Smooth muscle cell (in vitro differentiated cells): Measurements from ENCODE around the gene TFG. TPM values are rescaled to one million over a fixed set of nuclear protein-coding genes. Genes with fewer than 3 reads are reported as not detected.

Experiments used
- DNase-seq: peaks from one replicate; lab custom pipeline; 2025; ENCODE audit not compliant: unreplicated experiment; lab: John Stamatoyannopoulos, UW
- H2AFZ ChIP-seq: fragments of 200-600 bp; sonication (generic); 2 replicates; pipeline ENCODE4 v1.6.0; 2016; ENCODE audit warnings: antibody characterized with exemption, low read depth, mild to moderate bottlenecking
- H3F3A ChIP-seq: fragments of 200-600 bp; sonication (generic); 2 replicates; pipeline ENCODE4 v1.6.0; 2017; ENCODE audit warnings: antibody characterized with exemption, low read depth
- H3K27ac ChIP-seq: fragments of 200-600 bp; sonication (generic); 2 replicates; pipeline ENCODE4 v1.5.1; 2016; ENCODE audit warnings: low read depth, mild to moderate bottlenecking
- H3K27me3 ChIP-seq: fragments of 200-600 bp; sonication (generic); 2 replicates; pipeline ENCODE4 v1.6.1; 2016; ENCODE audit warnings: low read depth, mild to moderate bottlenecking
- H3K36me3 ChIP-seq: fragments of 200-600 bp; sonication (generic); 2 replicates; pipeline ENCODE4 v1.5.1; 2016; ENCODE audit warnings: low read depth
- H3K4me1 ChIP-seq: fragments of 200-600 bp; sonication (generic); 2 replicates; pipeline ENCODE4 v1.5.1; 2016; ENCODE audit warnings: low read depth
- H3K4me2 ChIP-seq: fragments of 200-600 bp; sonication (generic); 2 replicates; pipeline ENCODE4 v1.6.0; 2016; ENCODE audit warnings: mild to moderate bottlenecking
- H3K4me3 ChIP-seq: fragments of 200-600 bp; sonication (generic); 2 replicates; pipeline ENCODE4 v1.5.1; 2016; ENCODE audit warnings: mild to moderate bottlenecking
- H3K79me2 ChIP-seq: fragments of 200-600 bp; sonication (generic); 2 replicates; pipeline ENCODE4 v1.6.0; 2016; ENCODE audit warnings: low read depth, mild to moderate bottlenecking
- H3K9ac ChIP-seq: fragments of 200-600 bp; sonication (generic); 2 replicates; pipeline ENCODE4 v1.6.0; 2016; ENCODE audit warnings: low read depth
- H3K9me3 ChIP-seq: fragments of 200-600 bp; sonication (generic); replicated peaks from 2 replicates; pipeline ENCODE4 v1.5.1; 2016; ENCODE audit warnings: low read depth
- H4K20me1 ChIP-seq: fragments of 200-600 bp; sonication (generic); 2 replicates; pipeline ENCODE4 v1.6.0; 2016; ENCODE audit warnings: low read depth
- WGBS: methylation state at CpG from one replicate; pipeline ENCODE4 v1.1.7; 2016; ENCODE audit warnings: low lambda C conversion rate; 5-methylcytosine and 5-hydroxymethylcytosine counted together
- polyA plus RNA-seq: library from polyadenylated mRNA; unstranded; fragments of >200 nt; fragmentation: Nextera tagmentation; extraction: Ambion mirVana; gene quantifications from 2 replicates; pipeline ENCODE4 v1.2.1, GENCODE V29; 2016
- total RNA-seq: library from RNA; depleted of rRNA; stranded (reverse); fragments of >200 nt; gene quantifications from 2 replicates; pipeline ENCODE4 v1.2.3, GENCODE V29; 2014
- TF ChIP-seq, protein P1 (sequence below): fragments of 200-600 bp; sonication (generic); IDR thresholded peaks from 2 replicates; pipeline ENCODE4 v1.5.1; 2017; ENCODE audit warnings: borderline replicate concordance, mild to moderate bottlenecking, antibody characterized with exemption; ENCODE audit not compliant: insufficient read depth, poor library complexity, severe bottlenecking

The TFG gene
- total and polyA plus RNA-seq, 2 experiments from 2014 or later, result 205 to 246 TPM

DNA sequence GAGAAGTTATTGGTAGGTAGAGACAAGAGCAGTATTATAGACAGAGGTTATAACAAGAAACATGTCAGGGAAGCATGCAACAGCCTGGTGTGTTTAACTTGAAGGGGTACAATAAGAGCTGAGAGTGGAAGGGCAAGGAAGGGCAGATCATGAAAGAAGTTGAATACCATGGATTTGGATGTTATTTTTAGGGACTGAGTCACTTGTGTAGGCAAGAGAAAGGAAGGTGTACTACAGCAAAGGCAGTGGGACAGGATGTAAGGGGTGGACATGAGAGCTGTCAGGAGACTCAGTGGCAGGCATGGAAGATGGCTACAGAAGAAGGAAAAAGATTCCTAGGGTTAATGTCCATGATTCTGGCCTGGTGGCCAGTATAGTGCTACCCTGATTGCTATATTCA is 66.4 kb downstream of the TFG start:
- Histone ChIP-seq H3K79me2 (no peaks in the 10 kb centered on the region), H3K4me3 (no peak overlapping the region), H3K9me3 (no peaks in the 10 kb centered on the region), H3K36me3 (no peaks in the 10 kb centered on the region), H3F3A (no peaks in the 10 kb centered on the region), H3K4me1 (no peaks in the 10 kb centered on the region), H2AFZ (no peak overlapping the region), H3K27me3 (no peaks in the 10 kb centered on the region), H3K9ac (no peak overlapping the region), H3K27ac (no peak overlapping the region), H4K20me1 (no peaks in the 10 kb centered on the region), H3K4me2 (no peak overlapping the region)
- TF ChIP-seq, protein P1, sequence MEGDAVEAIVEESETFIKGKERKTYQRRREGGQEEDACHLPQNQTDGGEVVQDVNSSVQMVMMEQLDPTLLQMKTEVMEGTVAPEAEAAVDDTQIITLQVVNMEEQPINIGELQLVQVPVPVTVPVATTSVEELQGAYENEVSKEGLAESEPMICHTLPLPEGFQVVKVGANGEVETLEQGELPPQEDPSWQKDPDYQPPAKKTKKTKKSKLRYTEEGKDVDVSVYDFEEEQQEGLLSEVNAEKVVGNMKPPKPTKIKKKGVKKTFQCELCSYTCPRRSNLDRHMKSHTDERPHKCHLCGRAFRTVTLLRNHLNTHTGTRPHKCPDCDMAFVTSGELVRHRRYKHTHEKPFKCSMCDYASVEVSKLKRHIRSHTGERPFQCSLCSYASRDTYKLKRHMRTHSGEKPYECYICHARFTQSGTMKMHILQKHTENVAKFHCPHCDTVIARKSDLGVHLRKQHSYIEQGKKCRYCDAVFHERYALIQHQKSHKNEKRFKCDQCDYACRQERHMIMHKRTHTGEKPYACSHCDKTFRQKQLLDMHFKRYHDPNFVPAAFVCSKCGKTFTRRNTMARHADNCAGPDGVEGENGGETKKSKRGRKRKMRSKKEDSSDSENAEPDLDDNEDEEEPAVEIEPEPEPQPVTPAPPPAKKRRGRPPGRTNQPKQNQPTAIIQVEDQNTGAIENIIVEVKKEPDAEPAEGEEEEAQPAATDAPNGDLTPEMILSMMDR, result no peak
- no peak for DNase-seq

DNA sequence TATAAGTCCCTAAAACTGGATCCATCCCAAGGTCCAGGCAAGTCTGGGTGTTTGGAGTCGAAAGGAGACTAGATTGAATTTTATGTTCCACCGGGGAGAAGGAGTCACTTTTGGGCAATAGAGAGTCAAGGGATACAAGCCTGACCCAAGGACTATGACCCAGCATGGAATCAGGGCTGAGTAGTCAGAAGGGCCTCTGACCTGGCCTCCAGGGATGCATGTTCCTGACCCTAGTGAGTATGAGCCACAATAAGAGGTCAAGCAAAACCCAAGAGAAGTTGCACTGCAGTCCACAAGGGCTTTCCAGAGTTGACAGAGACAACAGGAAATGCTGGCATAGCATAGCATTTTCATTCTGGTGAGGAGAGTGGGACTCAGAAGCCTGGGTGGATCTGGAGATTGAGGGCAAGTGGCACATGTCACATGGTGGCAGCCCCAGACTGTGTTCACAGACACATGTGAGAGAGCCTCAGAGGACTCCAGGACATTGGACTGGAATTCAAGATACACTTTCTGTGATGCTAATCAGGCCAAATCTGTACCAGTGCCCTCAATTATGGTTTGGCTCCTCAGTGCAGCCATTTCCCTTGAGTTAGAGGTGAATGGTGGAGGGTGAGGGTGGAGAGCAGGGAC is 66.9 kb downstream of the TFG start:
- 96% methylated on average over 2 of the region's 2 CpGs for WGBS
- no peaks in the 10 kb centered on the region for H3K4me1 ChIP-seq
- H2AFZ ChIP-seq, result no peak overlapping the region
- no peak overlapping the region for H3K27ac ChIP-seq
- H3K79me2 ChIP-seq, result no peaks in the 10 kb centered on the region
- no peak overlapping the region for H3K4me2 ChIP-seq
- H3K27me3 ChIP-seq, result no peaks in the 10 kb centered on the region
- no peak overlapping the region for H3K9ac ChIP-seq
- DNase-seq, result no peak
- H3K9me3 ChIP-seq, result no peaks in the 10 kb centered on the region
- no peaks in the 10 kb centered on the region for H4K20me1 ChIP-seq
- H3K4me3 ChIP-seq, result no peak overlapping the region
- H3K36me3 ChIP-seq, result no peaks in the 10 kb centered on the region
- H3F3A ChIP-seq, result no peaks in the 10 kb centered on the region
- TF ChIP-seq, protein P1, result no peak

DNA sequence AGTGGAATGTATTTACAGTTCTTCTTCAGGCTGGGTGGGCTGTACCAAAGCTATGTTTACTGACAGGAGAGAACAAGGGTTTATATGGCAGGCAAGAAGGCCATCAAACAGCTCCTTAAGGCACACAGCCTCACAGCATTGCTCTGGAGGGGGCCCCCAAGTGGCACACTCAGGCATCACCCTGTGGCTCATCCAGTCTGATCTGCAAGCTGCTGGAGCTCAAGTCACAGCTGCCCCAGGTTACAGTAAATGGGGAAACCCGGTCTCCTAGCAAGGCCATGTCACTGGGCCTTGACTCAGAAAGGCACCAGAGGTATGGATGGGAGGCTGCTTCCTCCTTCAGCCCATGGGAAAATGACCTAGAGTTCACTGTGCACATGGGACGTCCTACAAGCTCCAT is 67.5 kb downstream of the TFG start:
- no peak for DNase-seq

DNA sequence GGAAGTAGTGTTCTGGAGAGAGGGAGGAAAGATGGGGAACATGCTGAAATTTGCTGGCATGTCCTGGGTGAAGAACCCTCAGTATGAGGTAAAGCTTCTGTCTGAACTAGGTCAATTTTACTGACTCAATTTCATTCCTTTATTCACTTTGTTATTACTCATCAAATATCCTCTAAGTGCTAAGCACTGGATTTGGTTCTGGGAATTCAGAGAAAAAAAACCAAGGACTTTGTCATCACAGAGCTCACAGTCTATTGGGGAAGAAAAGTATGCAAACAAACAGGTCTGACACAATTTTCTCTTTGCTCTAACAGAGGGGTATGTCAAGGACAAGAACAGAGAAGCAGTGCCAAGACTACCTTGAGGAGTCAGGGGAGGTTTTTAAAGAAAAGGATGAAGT is 68.0 kb downstream of the TFG start:
- no peaks in the 10 kb centered on the region for H3K36me3 ChIP-seq
- no peak overlapping the region for H2AFZ ChIP-seq
- H3K27me3 ChIP-seq, result no peaks in the 10 kb centered on the region
- H4K20me1 ChIP-seq, result no peaks in the 10 kb centered on the region
- H3K4me3 ChIP-seq, result no peak overlapping the region
- no peaks in the 10 kb centered on the region for H3K79me2 ChIP-seq
- H3F3A ChIP-seq, result no peaks in the 10 kb centered on the region
- H3K4me2 ChIP-seq, result no peak overlapping the region
- no peaks in the 10 kb centered on the region for H3K4me1 ChIP-seq
- peak overlapping the region; percentile 1 for H3K27ac ChIP-seq
- no peaks in the 10 kb centered on the region for H3K9me3 ChIP-seq
- DNase-seq, result no peak
- H3K9ac ChIP-seq, result no peak overlapping the region
- TF ChIP-seq, protein P1, result no peak

More for the DNA sequence above, 67.5 kb downstream of the TFG start:
- H3K27ac ChIP-seq, result peak overlapping the region; percentile 1
- H3K4me1 ChIP-seq, result no peaks in the 10 kb centered on the region
- H3K36me3 ChIP-seq, result no peaks in the 10 kb centered on the region
- no peaks in the 10 kb centered on the region for H4K20me1 ChIP-seq
- H3F3A ChIP-seq, result no peaks in the 10 kb centered on the region
- H3K4me2 ChIP-seq, result no peak overlapping the region
- WGBS, result 91% methylated on average over 2 of the region's 2 CpGs
- no peaks in the 10 kb centered on the region for H3K9me3 ChIP-seq
- TF ChIP-seq, protein P1, result no peak
- no peak overlapping the region for H3K9ac ChIP-seq
- no peaks in the 10 kb centered on the region for H3K27me3 ChIP-seq
- H2AFZ ChIP-seq, result no peak overlapping the region
- H3K4me3 ChIP-seq, result no peak overlapping the region
- no peaks in the 10 kb centered on the region for H3K79me2 ChIP-seq
